NCI-H2171 treated with DMSO at 0.1 percent for 48 hours (cell line): ENCODE measurements around the gene PRKCA.

Experiments
- DNase-seq: peaks from one replicate; lab custom pipeline; 2025; lab: John Stamatoyannopoulos, UW

PRKCA gene

DNA sequence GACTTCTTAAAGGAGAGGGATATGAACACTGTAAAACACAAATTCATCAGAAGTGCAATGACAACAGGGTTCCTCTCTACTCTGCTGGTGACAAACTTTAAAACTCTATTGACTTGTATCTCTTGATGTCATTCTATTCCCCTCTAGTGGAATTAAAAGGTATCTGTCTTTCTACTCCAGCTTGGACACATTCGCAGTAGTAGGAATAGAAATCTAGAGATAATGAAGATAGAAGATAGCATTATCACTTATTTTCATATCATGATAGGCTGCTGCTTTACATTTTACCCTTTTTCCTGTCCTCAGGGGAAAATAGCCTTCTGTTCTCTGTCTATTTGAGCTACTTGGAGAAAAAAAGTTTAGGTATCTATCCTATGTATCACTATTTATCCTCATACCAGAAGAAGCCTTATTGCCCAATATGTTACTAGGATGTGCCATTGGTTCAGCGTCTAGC lies 322.9 kb downstream of the PRKCA start:
- DNase-seq = peak; percentile 62

DNA sequence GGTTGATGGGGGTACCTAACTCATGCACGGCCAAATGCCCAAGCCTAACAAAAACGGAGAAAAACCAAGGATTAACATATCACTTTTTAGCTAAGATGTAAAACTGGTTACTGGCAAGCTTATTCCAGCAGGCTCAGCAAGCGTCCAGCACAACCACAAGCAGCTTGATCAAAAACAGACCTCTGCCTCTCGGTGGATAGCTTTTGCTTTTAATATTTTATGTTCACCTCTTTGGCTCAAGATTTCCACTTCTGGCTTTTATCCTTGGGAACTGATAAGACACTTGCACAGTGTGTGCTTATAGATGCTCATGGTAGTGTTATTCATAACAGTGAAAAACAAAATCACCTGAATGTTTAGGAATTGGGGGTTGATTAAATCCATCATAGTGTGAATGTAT lies 325.6 kb downstream of the PRKCA start:
- DNase-seq = no peak

DNA sequence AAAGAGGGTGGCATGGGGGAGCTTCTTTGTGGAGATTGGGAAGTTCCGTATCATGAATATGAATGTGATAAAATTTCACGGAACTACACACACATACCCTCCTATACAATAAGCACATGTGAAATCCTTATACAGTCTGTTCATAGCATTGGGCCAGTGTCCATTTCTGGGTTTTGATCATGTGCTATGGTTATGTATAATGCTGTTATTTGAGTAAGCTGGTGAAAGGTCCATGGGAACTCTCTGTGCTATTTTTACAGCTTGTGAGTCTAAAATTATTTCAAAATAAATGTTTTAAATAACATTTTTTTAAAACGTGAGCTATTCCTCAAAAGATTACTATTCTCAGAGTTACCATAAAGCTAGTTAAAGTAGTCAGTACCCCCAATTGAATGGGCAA lies 327.3 kb downstream of the PRKCA start:
- DNase-seq = no peak

- no peak for DNase-seq
Observed at GRCh38 chr17:66630379-66630778, 328.0 kb downstream of the PRKCA start.

GRCh38 chr17:66630828-66631472 lies 328.5 kb downstream of the PRKCA start:
- no peak for DNase-seq

DNA sequence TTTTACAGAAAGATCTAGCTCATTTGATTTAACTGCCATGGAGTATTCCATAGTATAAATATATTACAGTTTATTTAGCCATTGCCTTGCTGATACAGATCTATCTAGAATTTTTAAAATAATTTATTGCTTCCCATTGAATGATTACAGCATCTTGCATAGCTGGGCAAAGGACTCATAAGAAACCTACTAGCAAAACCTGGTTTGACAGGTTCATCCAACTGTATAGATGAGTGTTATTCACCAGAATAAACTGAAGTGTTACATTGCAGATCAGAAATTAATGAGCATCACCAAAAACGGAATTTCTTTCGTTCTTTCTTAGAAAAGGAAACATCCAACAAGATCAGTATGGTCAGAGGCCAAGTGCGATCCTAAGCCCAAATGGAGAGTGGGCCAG lies 330.3 kb downstream of the PRKCA start:
- DNase-seq = no peak

GRCh38 chr17:66633317-66633965 lies 331.0 kb downstream of the PRKCA start:
- no peak for DNase-seq

- no peak for DNase-seq
Observed at GRCh38 chr17:66634193-66634592, 331.8 kb downstream of the PRKCA start.

- DNase-seq = no peak
Observed at GRCh38 chr17:66635386-66636045, 333.1 kb downstream of the PRKCA start.

DNA sequence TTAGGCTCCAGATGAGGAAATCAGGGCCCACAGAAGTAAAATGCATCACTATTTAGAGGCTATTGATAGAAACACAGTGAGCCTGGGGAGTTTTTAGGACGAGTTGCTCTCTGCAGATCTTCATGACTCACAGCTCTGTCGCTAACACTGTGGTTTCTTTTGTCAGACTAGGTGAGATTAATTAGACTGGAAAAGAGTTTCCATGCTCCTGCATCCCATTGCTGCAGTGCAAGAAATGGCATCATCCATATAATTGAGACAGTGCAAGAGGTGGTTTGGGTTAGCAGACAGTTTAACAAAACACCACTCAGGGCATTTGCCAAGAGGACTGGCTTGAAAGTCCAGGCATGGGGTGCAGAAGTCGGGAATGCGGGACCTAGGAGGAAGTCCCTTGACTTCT lies 333.7 kb downstream of the PRKCA start:
- no peak for DNase-seq

DNA sequence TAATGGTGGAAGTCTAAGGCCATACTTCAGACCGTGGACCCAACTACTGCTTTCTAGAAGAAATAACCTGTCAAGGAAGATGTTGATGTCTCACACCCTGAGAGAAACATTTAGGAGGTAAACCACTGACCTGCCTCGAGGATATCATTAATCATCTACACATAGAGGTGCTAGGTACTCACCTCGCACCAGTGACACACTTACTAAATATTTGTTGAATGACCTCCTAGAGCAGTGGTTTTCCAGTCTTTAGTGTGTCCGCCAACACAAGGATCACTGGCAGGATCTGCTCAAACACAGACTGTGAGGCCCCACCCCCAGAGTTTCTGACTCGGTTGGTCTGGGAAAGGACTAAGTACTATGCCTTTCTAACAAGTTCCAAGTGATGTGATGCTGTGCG lies 335.1 kb downstream of the PRKCA start:
- DNase-seq = no peak

GRCh38 chr17:66638707-66639479 lies 336.5 kb downstream of the PRKCA start:
- DNase-seq = no peak

- DNase-seq = no peak
Observed at GRCh38 chr17:66643815-66644710, 341.6 kb downstream of the PRKCA start.

- no peak for DNase-seq
Observed at GRCh38 chr17:66645259-66645658, 342.8 kb downstream of the PRKCA start.

DNA sequence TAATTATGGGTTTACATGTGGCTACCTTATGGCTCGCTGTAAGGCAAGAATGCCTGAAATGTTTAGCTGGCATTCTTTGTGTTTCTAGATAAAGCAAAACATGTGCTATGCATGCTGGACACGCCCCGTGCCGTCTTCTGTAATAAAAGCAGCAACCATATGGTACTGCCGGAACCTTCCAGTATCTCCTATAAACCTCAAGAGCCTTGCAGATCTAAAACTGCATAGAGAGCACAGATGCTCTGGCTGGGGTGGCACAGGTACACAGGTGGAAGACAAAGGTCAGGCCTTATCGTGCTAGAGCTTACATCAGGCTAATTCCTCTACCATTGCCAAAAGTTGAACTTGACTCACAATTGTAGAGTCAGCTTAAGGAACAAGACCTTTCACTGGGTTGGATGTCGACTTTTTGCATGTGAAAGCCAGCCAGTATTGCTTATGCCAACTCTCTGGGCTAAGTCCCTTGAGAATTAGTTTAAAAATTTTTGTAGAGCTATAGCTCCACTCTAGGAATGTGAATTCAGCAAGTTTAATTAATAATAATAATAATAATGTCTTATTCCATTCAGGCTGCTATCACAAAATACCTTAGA lies 345.1 kb downstream of the PRKCA start:
- DNase-seq = peak; percentile 12

DNA sequence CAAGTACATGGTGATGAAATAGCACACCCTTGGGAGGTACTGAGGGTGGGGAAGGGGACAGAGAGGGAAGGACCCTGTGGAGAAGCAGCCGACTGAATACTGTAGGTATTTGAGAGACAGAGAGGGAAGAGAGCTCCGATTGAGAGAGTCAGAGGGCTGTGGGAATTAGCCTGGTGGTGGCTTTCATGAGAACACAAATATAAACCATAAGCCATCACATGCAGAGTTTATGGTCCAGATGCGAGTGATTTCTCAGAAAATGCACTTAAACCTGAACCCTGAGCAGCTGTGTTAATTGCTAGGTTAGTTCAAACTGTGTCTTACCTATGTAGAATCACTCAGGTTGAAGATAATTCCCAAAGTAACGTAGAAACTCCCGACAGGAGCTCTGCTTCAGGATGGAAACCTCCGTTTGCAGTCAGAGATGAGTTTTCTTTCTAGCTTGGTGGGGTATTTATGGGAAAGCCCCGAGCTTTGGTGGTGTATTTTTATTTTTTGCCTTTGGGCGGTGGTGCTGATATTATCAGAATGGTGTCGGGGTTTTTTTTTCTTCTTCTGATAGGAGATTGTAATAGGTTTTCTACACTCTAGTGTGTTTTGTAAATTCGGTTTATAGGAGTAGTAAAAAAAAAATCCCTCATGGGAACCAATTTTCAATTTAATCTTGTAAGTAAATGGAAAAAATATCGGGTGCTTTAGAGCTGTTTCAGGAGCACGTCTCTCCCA lies 347.6 kb downstream of the PRKCA start:
- DNase-seq = no peak

GRCh38 chr17:66650544-66650877 lies 348.1 kb downstream of the PRKCA start:
- DNase-seq = no peak

GRCh38 chr17:66652840-66653507 lies 350.6 kb downstream of the PRKCA start:
- DNase-seq = no peak

DNA sequence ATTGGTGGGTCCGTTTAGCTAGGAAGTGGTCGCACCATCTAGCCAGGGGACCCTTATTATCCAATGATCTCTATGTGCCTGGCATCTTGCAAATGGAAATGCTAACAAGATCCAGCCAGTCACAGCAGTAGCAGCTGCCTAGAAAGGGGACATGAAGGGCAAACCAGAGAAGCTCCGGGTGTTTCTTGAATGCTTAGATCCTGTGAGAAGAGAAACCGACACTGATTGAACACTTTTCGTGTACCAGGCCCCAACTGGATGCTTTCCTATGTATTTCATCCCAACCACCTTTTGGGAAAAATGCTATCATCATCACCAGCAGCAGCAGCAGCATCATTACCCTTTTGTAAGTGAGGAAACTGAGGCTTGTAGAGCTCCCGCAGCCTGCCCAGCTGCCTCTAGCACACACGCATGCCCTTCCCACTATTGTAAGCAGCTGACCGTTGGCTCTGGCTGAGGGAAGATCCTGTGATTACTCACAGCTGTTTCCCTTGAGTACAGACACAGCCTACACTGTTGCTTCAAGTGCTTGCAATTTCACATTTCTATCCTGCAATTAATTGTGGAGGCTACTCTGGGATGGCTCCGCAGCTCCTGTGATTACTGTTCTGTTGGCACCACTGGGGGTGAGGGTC lies 351.8 kb downstream of the PRKCA start:
- no peak for DNase-seq

DNA sequence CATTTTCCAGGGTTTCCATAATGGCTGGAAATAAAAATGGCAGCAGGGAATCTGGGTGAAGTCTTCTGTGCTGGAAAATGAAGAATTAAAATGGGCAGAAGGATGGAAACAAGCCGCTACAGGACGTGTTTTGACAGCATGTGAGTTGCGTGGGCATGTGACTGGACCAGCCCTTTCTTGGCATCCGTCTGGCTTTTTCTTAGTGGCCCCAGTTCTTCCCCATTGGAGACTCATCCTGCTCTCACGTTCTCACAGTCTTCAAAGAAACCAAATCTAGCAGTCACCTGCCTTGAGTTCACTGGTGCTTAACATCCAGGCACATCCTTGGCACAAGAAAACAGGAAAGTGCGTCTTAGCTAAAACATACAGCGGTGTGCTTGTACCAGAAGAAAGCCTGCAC lies 352.4 kb downstream of the PRKCA start:
- DNase-seq = no peak
